Mammary microvascular endothelial cell (primary cell): ENCODE results near the gene FTHL17. TPM values are rescaled to one million over a fixed set of nuclear protein-coding genes. Genes with fewer than 3 reads are reported as not detected.

Experiments used
- total RNA-seq: library from RNA; depleted of rRNA; stranded (reverse); fragments of >200 nt; gene quantifications from 2 replicates; pipeline ENCODE4 v1.2.3, GENCODE V29; 2015

FTHL17 gene
- not detected in 2 replicates for total RNA-seq

GRCh38 chrX:31071725-31072124 is at the start of gene FTHL17:
Gene FTHL17 (minus strand): TSS chrX:31072041. CDS start chrX:31071953, 88 bp downstream.

Other genes with a start within 250 kb of the FTHL17 start
- gene TAB3, start 182.8 kb downstream of the FTHL17 start, total RNA-seq = 11.1 and 14.1 TPM in 2 replicates